ELF-1 (cell line): ENCODE results near the gene LTBP2.
A peak's percentile ranks its signal among the peaks of the same experiment; 100 is the strongest.

Experiments
- DNase-seq: peaks from one replicate; pipeline ENCODE4 v3.0.0-alpha.2; 2016; ENCODE audit warnings: low read depth, low spot score

LTBP2 gene

GRCh38 chr14:74528406-74528805 lies 83.6 kb downstream of the LTBP2 start:
- DNase-seq: no peak

- DNase-seq: no peak
Measured at GRCh38 chr14:74527736-74528280, 84.2 kb downstream of the LTBP2 start.

GRCh38 chr14:74526854-74527585 lies 85.0 kb downstream of the LTBP2 start:
- DNase-seq: no peak

- DNase-seq: no peak
Measured at GRCh38 chr14:74525361-74525851, 86.6 kb downstream of the LTBP2 start.

- no peak for DNase-seq
Measured at GRCh38 chr14:74524812-74525135, 87.3 kb downstream of the LTBP2 start.

GRCh38 chr14:74524076-74524811 lies 87.8 kb downstream of the LTBP2 start:
- DNase-seq: no peak

- DNase-seq: no peak
Measured at GRCh38 chr14:74522740-74523139, 89.3 kb downstream of the LTBP2 start.

GRCh38 chr14:74521756-74522155 lies 90.3 kb downstream of the LTBP2 start:
- no peak for DNase-seq

GRCh38 chr14:74519316-74520074 lies 92.5 kb downstream of the LTBP2 start:
- DNase-seq: no peak

GRCh38 chr14:74518221-74518620 lies 93.8 kb downstream of the LTBP2 start:
- no peak for DNase-seq

- no peak for DNase-seq
Measured at GRCh38 chr14:74517731-74518130, 94.3 kb downstream of the LTBP2 start.

- peak; percentile 79 for DNase-seq
Measured at GRCh38 chr14:74516451-74517160, 95.4 kb downstream of the LTBP2 start.

- DNase-seq: no peak
Measured at GRCh38 chr14:74515891-74516412, 96.1 kb downstream of the LTBP2 start.

GRCh38 chr14:74514471-74514941 lies 97.5 kb downstream of the LTBP2 start:
- DNase-seq: no peak

GRCh38 chr14:74511966-74512830 lies 99.8 kb downstream of the LTBP2 start:
- DNase-seq: no peak

GRCh38 chr14:74510959-74511409 lies 101.1 kb downstream of the LTBP2 start:
- DNase-seq: no peak

GRCh38 chr14:74510223-74510931 lies 101.7 kb downstream of the LTBP2 start:
- DNase-seq: peak; percentile 89

- DNase-seq: no peak
Measured at GRCh38 chr14:74509587-74510222, 102.3 kb downstream of the LTBP2 start.
